GM13977 (cell line): ENCODE results near the gene KRCC1.

ENCODE experiments used
- DNase-seq: peaks from one replicate; pipeline ENCODE4 v3.0.0; 2012; ENCODE audit warnings: low spot score
- in situ Hi-C: fragments of 300-500 bp; cut with MboI; formaldehyde crosslinking; loops from one replicate; pipeline ENCODE4 v1.12.0; 2022; ENCODE audit warnings: low sequenced_read_pairs, low pct_unique_long_range_greater_than_20kb, mixed read lengths, inconsistent platforms; ENCODE audit not compliant: unreplicated experiment
- TF ChIP-seq, protein P1 (sequence below): IDR thresholded peaks from 2 replicates; pipeline ENCODE4 v1.5.1; 2012; ENCODE audit warnings: mild to moderate bottlenecking, control low read depth; ENCODE audit not compliant: insufficient read depth; ENCODE audit errors: extremely low read depth, missing control alignments

The KRCC1 gene

DNA sequence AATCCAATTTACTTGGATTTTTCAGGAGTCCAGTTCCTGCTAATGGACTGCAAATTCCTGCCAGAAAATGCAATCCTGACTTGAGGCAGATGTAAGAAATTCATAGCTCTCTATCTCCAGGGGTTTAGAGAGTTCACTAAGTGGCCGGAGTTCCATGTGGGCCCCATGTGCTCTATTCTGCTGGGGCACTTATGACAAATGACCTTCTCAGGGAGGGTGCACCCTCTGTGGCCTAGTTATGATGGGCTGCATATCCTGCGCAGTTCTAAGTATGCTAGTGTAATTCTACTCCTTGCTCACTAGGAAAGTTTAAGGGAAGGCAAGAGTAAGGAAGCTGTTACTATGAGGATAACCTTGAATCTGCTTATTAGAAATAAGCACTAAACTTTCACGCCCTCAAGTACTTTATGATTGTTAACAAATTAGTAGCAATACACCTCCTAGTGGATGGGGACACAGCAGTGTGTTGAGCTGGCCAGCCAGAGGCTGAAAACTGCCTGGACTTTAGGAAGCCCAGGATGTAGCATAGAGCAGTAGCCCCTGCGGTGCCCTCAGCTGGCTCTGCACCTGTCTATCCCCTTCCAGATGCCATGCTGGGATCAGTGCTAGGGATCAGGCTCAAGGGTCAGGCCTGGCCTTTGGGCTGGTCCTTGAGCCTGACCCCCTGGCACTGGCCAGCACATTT lies 26.5 kb upstream of the KRCC1 start:
- TF ChIP-seq, protein P1, sequence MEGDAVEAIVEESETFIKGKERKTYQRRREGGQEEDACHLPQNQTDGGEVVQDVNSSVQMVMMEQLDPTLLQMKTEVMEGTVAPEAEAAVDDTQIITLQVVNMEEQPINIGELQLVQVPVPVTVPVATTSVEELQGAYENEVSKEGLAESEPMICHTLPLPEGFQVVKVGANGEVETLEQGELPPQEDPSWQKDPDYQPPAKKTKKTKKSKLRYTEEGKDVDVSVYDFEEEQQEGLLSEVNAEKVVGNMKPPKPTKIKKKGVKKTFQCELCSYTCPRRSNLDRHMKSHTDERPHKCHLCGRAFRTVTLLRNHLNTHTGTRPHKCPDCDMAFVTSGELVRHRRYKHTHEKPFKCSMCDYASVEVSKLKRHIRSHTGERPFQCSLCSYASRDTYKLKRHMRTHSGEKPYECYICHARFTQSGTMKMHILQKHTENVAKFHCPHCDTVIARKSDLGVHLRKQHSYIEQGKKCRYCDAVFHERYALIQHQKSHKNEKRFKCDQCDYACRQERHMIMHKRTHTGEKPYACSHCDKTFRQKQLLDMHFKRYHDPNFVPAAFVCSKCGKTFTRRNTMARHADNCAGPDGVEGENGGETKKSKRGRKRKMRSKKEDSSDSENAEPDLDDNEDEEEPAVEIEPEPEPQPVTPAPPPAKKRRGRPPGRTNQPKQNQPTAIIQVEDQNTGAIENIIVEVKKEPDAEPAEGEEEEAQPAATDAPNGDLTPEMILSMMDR: no peak
- in situ Hi-C loops: no loop called here
- DNase-seq: no peak

DNA sequence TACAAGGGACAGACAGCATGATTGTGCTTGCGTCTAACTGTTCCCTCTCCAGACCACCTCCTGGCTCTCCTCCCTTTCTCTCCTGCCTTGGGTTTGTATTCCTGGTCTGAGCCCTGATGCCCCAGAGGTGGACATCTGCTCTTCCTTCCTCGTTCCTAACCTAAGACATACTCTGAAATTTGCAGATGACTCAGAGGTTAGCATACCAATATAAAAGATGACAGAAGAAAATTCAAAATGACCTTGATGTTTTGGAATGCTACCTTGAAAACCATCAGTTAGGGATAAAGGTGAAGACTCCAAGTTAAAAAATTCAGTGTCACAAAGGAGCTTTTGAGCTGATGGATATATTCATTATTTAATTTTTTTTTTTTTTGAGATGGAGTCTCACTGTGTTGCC lies 25.0 kb upstream of the KRCC1 start:
- in situ Hi-C loops: no loop called here
- DNase-seq: no peak
- TF ChIP-seq, protein P1: no peak

DNA sequence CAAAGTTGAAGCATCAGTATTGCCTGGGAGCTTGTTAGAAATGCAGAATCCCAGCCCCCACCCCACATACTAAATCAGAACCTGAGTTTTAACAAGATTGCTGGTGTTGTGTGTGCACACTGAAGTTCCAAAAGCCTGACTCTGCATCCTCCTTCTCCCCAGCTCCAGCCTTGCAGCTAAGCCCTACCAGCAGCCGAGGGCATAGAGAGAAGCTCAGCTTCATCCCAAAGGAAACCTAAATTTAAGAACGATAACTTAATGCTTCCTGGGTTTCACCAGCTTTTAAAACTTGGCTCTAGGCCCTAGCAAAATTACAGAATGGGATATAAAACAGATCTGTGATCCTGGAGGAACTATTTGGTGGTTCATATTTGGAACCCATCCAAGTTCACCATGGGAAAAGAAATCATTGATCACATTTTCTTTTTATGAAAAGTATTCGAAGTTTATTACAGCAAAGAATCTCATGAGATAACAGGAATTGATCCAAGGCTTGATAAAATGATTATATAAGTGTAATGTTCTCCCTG lies 23.1 kb upstream of the KRCC1 start:
- in situ Hi-C loops: no loop called here
- TF ChIP-seq, protein P1: no peak
- DNase-seq: no peak

DNA sequence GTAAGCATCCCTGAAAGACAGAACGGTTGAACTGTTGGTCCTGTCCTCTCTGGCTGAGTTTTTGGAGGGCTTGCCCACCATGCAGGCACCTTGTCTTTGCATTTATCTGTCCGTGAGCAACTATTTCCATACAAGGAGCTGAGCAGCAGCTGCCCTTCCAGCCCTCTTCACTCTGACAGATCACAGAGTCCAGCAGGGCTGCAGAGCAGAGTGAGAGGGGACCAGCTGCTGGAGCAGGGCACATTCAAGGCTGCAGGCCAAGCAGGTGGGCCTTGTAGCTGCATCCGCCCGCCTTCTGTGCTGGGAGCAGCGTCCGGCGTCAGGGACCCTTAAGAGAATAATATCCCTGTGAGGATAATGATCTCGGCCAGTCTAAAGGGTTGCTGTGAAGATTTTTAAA lies 21.5 kb upstream of the KRCC1 start:
- TF ChIP-seq, protein P1: no peak
- DNase-seq: no peak
- in situ Hi-C loops: no loop called here

DNA sequence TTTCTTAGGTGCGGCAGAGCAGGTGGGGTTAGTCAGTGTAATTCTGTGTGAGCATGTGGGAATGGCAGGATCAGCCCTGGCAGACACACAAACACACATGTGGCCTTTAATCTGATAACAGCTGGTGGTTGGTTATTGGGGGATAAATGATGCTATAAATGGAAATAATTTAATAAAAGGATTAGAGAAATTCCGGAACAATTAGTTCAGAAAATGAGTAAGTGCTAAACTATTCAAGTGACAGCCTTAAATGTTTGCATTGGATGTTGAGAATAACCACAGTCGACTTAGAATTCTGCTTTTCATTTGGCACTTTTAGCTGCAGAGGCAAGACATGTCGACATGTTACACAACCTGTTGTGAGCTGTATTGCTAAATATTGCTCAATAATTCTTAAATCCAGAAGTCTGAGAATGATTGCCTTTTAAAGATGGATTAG lies 19.3 kb upstream of the KRCC1 start:
- in situ Hi-C loops: no loop called here
- TF ChIP-seq, protein P1: no peak

DNA sequence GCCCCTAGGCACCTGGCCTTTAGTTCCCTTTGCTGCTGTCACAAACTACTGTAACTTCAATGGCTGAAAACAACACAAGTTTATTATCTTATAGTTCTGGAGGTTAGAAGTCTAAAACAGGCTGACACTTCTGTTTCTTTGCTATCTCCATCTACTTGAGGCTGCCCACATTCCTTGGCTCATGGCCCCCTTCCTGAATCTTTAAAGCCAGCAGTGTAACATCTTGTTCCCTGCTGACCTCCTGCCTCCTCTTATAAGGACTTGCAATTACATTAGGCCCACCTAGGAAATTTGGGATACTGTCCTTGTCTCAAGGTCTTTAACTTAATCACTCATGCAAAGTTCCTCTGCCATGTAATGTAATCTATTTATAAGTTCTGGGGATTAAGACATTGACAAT lies 18.6 kb upstream of the KRCC1 start:
- no peak for DNase-seq
- TF ChIP-seq, protein P1: no peak
- in situ Hi-C loops: no loop called here

More for the DNA sequence above, 19.3 kb upstream of the KRCC1 start:
- DNase-seq: no peak
